SK-N-SH treated with all-trans-retinoic acid at 6 μM for 48 hours (cell line): ENCODE data around the gene ISG15.

Experiments
- ARNTL ChIP-seq: fragments of 450-650 bp; formaldehyde crosslinking; IDR thresholded peaks from 2 replicates; pipeline ENCODE4 v1.5.0; 2020; ENCODE audit warnings: low read depth, mild to moderate bottlenecking, moderate library complexity, borderline replicate concordance
- BACH2 ChIP-seq: fragments of 250-450 bp; sonication (Bioruptor Pico); IDR thresholded peaks from 2 replicates; pipeline ENCODE4 v1.9.0; 2021; ENCODE audit warnings: mild to moderate bottlenecking, borderline replicate concordance
- CREB5 ChIP-seq: fragments of 250-450 bp; sonication (Bioruptor Pico); IDR thresholded peaks from 2 replicates; pipeline ENCODE4 v1.5.1; 2020; ENCODE audit warnings: low read depth, mild to moderate bottlenecking, moderate library complexity
- ESRRG ChIP-seq: fragments of 250-450 bp; sonication (Bioruptor Pico); IDR thresholded peaks from 2 replicates; pipeline ENCODE4 v1.6.1; 2021; ENCODE audit warnings: mild to moderate bottlenecking
- GLIS3 ChIP-seq: fragments of 250-450 bp; sonication (Bioruptor Pico); IDR thresholded peaks from 2 replicates; pipeline ENCODE4 v1.5.0; 2020; ENCODE audit warnings: mild to moderate bottlenecking, moderate library complexity
- PATZ1 ChIP-seq: fragments of 250-450 bp; sonication (Bioruptor Pico); IDR thresholded peaks from 2 replicates; pipeline ENCODE4 v1.8.0; 2020; ENCODE audit warnings: mild to moderate bottlenecking, moderate library complexity, borderline replicate concordance
- POU6F1 ChIP-seq: fragments of 250-450 bp; sonication (Bioruptor Pico); IDR thresholded peaks from 2 replicates; pipeline ENCODE4 v1.8.0; 2021; ENCODE audit warnings: low read depth, mild to moderate bottlenecking, moderate library complexity, borderline replicate concordance
- RARB ChIP-seq: fragments of 250-450 bp; sonication (Bioruptor Pico); IDR thresholded peaks from 2 replicates; pipeline ENCODE4 v1.8.0; 2021; ENCODE audit warnings: mild to moderate bottlenecking, moderate library complexity
- TOX ChIP-seq: fragments of 250-450 bp; sonication (Bioruptor Pico); IDR thresholded peaks from 2 replicates; pipeline ENCODE4 v1.8.0; 2021; ENCODE audit warnings: mild to moderate bottlenecking, moderate library complexity, borderline replicate concordance
- TSHZ2 ChIP-seq: fragments of 250-450 bp; sonication (Bioruptor Pico); IDR thresholded peaks from 2 replicates; pipeline ENCODE4 v1.5.0; 2020; ENCODE audit warnings: mild to moderate bottlenecking, moderate library complexity
- ZC3H10 ChIP-seq: fragments of 250-450 bp; sonication (Bioruptor Pico); IDR thresholded peaks from 2 replicates; pipeline ENCODE4 v1.5.1; 2021; ENCODE audit warnings: mild to moderate bottlenecking, moderate library complexity
- ZFP3 ChIP-seq: fragments of 250-450 bp; sonication (Bioruptor Pico); IDR thresholded peaks from 2 replicates; pipeline ENCODE4 v1.5.0; 2020; ENCODE audit warnings: mild to moderate bottlenecking, moderate library complexity
- ZFP30 ChIP-seq: fragments of 450-650 bp; formaldehyde crosslinking; IDR thresholded peaks from 2 replicates; pipeline ENCODE4 v1.5.0; 2022; ENCODE audit warnings: mild to moderate bottlenecking, moderate library complexity

GRCh38 chr1:981955-982558 is 31.2 kb upstream of the ISG15 start, which contains the start of gene PERM1:
- TF ChIP-seq POU6F1 (CRISPR knock-in tag) (no peak), PATZ1 (CRISPR knock-in tag) (no peak), TOX (CRISPR knock-in tag) (no peak), ZFP3 (CRISPR knock-in tag) (no peak), ESRRG (CRISPR knock-in tag) (no peak), ARNTL (CRISPR knock-in tag) (no peak), GLIS3 (no peak), ZFP30 (CRISPR knock-in tag) (no peak), RARB (CRISPR knock-in tag) (no peak), CREB5 (no peak), ZC3H10 (CRISPR knock-in tag) (no peak), TSHZ2 (no peak), BACH2 (CRISPR knock-in tag) (no peak)
